WI38 (cell line): Measurements from ENCODE around the gene STAT2.
"Not testable (repeated sequence)": the region's sequence is repeated elsewhere in the genome, so short reads cannot be mapped to it uniquely, and the experiment has no call there.

Experiments
- H3K4me3 ChIP-seq: 2 replicates; pipeline ENCODE4 v1.5.1; 2011; ENCODE audit warnings: low read depth, mild to moderate bottlenecking, control low read depth, low read length
- CTCF ChIP-seq: IDR thresholded peaks from 2 replicates; pipeline ENCODE4 v1.5.1; 2012; ENCODE audit warnings: low read depth, mild to moderate bottlenecking, control low read depth, low read length

Gene STAT2

GRCh38 chr12:56338308-56339157, 21.4 kb downstream of the STAT2 start, which contains the start of gene IL23A:
IL23A (plus strand) TSS chr12:56338884; CDS start chr12:56339045, 161 bp downstream.
- TF ChIP-seq CTCF = no peak

GRCh38 chr12:56337753-56338251, 22.1 kb downstream of the STAT2 start:
- TF ChIP-seq CTCF = no peak
- no peak overlapping the region for H3K4me3 ChIP-seq

More at GRCh38 chr12:56338308-56339157, 21.4 kb downstream of the STAT2 start, which contains the start of gene IL23A:
- H3K4me3 ChIP-seq = no peak within 1 kb of the TSS

- TF ChIP-seq CTCF = no peak
- no peak overlapping the region for H3K4me3 ChIP-seq
These were observed 23.3 kb downstream of the STAT2 start for GRCh38 chr12:56336361-56337167.

GRCh38 chr12:56335527-56335926, 24.4 kb downstream of the STAT2 start:
- H3K4me3 ChIP-seq = not testable (repeated sequence)

- H3K4me3 ChIP-seq = peak overlapping the region; percentile 61
- no peak for TF ChIP-seq CTCF
These were observed 25.5 kb downstream of the STAT2 start for GRCh38 chr12:56334490-56334793.

GRCh38 chr12:56333679-56334489, 26.0 kb downstream of the STAT2 start, which contains the start of gene PAN2:
PAN2 (minus strand) TSS chr12:56334000; CDS start chr12:56333094, 906 bp downstream.
- TF ChIP-seq CTCF = peak; percentile 81

GRCh38 chr12:56333197-56333678, 26.7 kb downstream of the STAT2 start:
- peak overlapping the region; percentile 61 for H3K4me3 ChIP-seq
- no peak for TF ChIP-seq CTCF

More at GRCh38 chr12:56333679-56334489, 26.0 kb downstream of the STAT2 start, which contains the start of gene PAN2:
- H3K4me3 ChIP-seq = peak within 1 kb of the TSS; percentile 61
